ENCODE data around the gene TMEM266. TPM values are rescaled to one million over a fixed set of nuclear protein-coding genes. Genes with fewer than 3 reads are reported as not detected.

Gene TMEM266
- total RNA-seq, 1 experiment from 2014 or later, result 1.1 TPM

DNA sequence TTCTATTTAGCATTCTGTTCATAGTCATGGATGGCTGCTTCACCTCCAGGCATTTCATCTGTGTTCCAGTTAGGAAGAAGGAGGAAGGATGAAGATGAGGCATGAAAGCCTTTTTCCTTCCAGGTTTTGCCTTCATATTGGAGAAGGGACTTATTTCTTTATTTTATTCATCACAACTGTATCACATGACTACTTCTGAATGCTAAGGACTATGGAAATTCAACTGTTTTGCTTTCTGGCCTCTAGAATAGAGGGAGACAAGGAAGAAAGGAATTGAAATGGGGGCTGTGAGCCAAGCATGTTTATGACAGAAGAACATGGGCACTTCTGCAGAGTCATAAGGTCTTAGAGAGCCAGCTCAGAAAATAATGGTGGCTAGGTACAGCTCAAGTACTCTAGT, 10.4 kb downstream of the TMEM266 start:
- no peak for DNase-seq (ENCODE audit: low spot score)

DNA sequence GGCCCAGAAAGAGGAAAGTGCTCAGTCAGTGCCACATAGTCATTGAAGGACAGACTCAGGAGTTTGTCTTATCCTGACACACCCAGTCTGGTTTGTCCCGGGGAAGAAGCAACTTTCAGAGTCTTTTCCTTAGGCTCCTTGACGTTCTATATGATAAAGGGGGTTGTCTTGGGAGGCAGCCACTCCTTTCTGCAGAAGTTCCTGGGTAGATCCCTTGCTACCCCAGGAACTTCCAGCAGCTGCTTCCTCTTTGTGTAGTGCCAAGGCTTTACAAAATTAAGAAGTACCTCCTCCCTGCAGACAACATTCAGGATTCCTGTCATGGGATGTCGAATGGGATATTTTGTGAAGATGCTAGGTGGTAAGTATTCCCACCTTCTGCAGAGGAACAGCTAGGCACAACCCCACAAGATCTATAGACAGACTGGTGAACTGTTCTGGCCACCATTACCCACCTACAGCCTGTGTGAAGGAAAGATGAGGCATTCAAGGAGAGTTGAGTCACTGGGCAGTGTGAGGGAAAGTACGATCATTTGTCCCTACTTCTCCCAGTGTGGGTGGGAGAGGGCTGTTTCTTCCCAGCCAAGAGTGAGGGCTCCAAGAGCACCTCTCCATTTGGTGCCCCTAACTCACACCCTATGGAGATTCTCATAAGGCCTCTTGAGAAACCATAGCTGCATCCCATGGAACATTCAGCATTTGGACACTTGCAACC, 11.3 kb downstream of the TMEM266 start:
- DNase-seq (ENCODE audit: low spot score), result no peak

DNA sequence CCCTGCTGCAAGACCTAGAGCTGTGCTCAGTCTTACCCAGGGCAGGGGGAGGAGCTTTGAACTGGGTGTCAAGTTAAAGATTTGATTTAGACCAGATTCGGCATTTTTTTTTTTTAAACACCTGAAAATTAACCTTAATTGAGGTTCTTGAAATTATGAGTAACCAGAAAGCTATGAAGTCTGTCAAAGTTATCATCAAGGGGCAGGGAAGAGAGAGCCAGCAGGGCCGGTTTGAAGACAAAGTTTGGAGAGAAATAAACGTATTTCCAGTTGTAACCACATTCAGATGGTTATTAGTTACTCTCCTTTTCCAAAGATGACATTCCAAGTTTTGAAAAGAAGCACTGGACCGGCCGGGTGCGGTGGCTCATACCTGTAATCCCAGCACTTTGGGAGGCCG, 12.0 kb downstream of the TMEM266 start:
- DNase-seq (ENCODE audit: low spot score), result no peak

DNA sequence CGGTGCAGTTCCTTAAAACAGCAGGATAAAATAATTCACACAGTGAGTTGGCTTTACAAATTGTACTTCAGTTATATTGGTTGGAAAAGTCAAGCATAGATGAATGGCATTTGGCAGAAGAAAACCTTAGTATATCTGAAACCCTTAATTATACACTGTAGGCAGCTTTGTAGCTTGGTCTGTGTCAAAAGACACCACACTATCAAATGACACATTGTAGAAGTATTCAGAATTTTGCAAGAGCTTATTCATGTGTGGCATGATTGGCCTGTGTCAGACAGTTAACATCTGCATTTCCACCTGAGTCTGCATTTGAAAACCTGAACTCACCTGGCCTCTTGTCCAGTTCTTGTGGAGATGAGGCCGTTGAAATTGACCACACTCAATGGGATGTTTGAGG, 13.8 kb downstream of the TMEM266 start:
- DNase-seq (ENCODE audit: low spot score), result no peak

DNA sequence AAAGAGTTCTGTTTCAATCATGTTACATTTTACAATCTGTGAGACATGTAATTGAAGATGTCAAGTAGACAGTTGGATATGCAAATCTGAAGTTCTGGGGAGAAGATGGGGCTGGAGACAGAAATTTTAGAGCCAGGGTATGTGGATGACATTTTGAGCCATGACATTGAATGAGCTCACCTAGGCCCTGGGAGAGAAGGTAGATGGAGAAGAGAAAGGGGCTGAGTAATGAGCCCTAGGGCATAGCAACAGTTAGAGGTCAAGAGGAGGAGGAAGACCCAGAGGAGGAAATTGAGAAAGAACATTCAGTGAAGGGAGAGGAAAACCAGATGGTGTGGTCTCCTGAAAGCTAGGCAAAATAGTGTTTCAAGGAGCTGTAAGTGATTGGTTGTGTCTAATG, 15.3 kb downstream of the TMEM266 start:
- no peak for DNase-seq (ENCODE audit: low spot score)

DNA sequence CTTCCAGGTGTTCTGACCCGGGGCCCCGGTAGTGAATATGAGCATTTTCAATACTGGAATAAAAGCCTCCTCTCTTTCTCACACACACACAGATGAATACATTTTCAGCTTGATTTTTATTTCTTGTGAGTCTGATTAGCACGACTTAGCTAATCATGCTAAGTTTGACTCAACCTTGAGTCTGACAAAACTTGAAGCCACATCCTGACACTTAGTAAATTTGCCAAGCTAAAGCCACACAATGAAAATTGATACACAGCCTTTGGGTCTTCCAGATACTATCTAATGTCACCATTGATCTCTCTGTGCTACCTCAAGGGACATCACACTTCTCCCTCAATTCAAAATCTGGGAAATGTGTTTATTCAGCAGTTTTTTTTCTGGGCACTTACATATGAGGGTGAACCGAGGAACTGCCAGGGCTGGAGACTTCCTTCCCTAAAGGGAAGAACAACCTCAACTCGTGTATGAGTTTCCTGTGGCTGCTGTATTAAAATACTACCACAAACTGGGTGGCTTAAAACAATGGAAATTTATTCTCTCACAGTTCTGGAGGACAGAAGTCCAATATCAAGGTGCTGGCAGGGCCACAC, 18.6 kb downstream of the TMEM266 start:
- DNase-seq (ENCODE audit: low spot score), result no peak

DNA sequence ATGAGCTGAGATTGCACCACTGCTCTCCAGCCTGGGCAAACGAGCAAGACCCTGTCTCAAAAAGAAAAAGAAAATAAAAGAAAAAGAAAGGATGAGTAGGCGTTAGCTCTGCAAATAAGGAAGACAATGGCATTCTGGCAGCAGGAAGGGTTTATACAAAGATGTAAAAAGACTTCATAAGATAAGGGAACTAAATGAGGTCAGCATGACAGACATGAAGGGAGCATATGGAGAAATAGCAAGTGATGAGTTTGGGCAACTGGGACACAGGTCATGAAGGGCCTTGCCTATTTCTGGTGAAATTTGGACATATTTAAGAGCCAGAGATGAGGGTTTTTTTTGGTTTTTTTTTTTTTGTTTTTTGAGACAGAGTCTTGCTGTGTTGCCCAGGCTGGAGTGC, 24.5 kb downstream of the TMEM266 start:
- DNase-seq (ENCODE audit: low spot score), result no peak

DNA sequence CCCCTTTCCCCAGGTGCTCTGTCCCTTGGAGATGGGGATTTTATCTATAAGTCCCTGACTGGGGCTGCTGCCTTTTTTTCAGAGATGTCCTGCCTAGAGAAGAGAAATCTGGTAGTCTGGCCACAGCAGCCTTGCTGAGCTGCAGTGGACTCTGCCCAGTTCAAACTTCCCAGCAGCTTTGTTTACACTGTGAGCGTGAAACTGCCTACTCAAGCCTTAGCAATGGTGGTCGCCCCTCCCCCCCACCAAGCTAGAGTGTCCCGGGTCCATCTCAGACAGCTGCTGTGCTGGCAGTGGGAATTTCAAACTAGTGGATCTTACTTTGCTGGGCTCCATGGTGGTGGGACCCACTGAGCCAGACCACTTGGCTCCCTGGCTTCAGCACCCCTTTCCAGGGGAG, 38.9 kb downstream of the TMEM266 start:
- DNase-seq (ENCODE audit: low spot score), result no peak

DNA sequence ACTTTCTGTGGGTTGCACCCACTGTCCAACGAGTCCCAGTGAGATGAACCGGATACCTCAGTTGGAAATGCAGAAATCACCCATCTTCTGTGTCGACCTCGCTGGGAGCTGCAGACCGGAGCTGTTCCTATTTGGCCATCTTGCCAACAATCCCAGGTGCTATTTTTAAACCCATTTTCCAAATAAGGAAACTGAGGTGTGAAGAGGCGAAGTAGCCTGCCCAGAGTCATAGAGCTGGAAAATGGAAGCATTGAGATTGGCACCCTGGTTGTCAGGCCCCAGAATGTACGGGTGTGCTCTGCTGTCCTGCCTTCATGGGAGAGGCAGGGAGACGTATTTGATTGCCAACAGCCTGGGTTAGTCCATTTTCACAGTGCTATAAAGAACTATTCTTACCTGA, 39.6 kb downstream of the TMEM266 start:
- no peak for DNase-seq (ENCODE audit: low spot score)

DNA sequence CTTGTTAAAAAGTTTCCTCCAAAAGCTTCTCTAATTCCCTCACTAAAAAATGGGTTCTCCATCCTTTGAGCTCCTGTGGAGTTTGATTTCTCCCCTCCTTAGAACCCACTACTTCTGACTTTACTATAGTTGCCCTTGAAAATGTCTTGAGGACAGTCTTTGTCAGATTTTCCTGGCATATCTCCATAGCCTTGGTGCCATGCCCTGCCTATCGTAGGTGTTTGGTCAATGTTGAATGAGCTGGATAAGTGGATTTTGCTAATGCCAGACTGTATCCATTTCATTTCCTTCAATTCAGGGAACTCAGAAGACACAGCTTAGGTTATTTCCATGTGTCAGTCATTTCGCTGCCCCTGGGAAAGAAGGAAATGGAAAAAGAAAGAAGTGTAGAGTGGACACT, 40.6 kb downstream of the TMEM266 start:
- DNase-seq (ENCODE audit: low spot score), result no peak

DNA sequence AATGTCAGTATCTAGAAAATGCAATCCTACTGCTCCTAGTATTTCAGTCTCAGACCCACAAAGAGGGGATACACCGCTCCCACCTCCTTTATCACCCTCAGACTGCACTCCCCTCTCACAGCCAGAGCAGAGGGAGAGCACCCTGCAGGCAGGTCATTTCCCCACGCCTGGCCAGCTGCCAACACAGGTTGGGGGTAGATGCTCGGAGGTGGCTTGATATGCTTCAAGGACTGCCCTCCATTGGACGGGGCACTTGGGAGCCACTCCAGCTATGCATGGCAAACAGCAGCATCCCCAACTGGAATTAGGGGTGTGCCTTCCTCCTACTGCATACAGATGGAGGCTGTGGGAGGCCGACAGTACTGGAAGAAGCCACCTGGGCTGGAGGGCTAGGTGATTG, 41.9 kb downstream of the TMEM266 start:
- no peak for DNase-seq (ENCODE audit: low spot score)

DNA sequence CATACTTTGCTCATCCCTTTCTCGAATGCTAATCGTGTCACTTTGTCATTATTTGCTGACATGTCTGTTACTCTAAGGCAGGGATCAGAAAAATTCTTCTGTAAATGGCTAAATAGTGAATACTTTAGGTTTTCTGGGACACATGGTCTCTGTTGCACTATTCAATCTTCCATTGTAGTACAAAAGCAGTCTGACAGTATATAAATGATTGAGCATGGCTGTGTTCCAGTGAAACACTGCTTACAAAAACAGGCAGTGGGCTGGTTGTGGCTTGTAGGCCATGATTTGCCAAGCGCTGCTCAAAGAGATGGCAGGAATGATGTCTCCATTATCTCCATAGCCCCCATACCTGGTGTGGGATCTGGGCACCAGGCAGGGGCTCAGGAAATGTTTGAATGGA, 45.6 kb downstream of the TMEM266 start:
- no peak for DNase-seq (ENCODE audit: low spot score)

DNA sequence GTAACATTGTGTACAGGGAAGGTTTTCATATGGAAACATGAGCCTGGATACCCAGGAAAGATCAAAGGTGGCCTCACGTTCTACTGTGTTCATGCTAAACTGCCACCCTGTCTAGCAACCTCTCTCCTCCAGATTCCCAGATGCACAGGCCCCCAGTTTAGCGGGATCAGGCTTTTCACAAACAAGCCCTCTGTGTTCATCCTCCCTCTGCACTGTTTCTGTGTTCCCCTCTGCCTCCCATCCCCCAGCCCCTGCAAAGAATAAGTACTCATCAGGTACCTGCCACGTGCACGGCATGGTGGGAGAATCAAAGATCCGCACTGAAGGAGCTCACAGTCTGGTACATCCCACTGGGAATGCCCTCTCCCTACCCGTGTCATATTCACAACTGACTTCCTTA, 46.1 kb downstream of the TMEM266 start:
- DNase-seq (ENCODE audit: low spot score), result no peak

DNA sequence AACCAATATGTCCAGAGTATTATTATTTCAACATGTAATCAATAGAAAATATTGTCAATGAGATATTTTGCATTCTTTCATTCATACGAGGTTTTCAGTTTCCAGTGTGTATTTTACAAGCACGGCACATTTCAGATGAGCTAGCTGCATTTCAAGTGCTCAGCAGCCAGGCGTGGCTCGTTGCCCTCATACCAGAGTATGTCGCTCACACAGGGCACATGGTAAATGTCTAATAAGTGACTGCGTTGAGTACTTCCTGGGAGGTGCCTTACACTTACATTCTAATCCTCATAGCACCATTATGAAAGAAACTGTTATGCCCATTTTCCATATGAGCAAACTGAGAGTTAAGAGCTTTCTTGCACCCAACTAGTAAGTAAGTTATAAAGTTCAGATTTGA, 47.4 kb downstream of the TMEM266 start:
- peak; percentile 18 for DNase-seq (ENCODE audit: low spot score)

DNA sequence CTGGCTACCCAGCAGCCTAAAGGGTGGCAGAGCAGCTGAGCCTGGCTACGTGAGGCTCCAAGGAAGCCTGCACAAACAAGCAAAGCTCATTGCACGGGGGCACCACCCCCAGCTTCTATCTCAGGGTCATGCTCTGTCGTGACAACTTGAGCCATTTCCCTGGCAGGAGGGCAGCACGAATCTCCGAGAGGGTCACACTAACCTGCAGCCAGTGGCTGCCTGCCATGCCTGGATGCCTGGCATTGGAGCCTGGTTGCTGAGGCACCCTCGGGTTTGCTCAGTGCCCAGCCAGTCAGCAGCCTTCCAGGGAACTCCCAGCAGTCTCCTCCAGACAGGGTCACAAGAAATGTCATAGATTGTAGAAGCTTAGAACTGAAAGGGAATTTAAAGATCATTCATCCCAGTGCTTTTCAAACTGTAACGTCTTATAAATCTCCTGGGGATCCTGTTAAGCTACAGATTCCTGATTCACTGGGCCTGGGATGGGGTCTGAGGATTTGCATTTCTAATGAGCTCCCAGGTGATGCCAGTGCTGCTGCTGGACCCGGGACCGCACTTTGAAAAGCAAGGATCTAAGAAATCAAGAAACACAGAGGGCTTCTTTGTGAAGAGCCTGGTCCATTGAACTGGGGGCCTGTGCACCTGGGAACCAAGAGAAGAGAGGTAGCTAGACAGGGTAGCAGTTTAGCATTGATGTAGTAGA, 48.4 kb downstream of the TMEM266 start:
- DNase-seq (ENCODE audit: low spot score), result no peak

DNA sequence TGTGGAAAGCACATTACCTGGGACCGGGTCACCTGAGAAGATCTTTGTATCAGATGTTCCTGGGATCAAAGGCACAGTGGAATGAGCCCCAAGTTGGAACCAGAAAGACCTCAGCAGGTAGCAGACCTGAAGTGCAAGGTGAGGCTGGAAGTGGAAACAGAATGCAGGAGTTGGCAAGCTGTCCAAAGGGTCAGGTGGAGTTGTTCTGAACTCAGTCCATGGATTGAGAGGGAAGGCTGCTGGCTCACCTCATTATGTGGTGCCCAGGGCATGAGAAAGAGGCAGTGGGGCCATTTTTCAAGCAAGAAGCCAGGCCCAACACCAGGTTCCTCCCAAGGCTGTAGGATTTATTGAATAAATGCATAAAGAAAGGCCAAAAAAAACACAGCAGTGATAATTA, 49.3 kb downstream of the TMEM266 start:
- DNase-seq (ENCODE audit: low spot score), result no peak

DNA sequence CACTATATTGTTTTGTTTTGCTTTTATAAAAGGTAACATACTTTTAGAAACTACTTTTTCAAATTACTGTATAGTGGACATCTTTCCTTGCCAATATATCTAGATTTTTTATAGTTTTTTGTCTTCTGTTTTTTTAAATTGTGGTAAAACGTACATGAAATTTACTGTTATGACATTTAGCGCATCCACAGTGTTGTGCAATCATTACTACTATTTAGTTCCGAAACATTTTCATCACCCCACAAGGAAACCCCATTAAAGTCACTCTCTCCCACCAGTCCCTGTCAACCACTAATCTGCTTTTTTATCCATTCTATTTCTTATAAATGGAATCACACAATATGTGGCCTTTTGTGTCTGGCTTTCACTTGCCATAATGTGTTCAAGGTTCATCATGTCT, 54.8 kb downstream of the TMEM266 start:
- no peak for DNase-seq (ENCODE audit: low spot score)

DNA sequence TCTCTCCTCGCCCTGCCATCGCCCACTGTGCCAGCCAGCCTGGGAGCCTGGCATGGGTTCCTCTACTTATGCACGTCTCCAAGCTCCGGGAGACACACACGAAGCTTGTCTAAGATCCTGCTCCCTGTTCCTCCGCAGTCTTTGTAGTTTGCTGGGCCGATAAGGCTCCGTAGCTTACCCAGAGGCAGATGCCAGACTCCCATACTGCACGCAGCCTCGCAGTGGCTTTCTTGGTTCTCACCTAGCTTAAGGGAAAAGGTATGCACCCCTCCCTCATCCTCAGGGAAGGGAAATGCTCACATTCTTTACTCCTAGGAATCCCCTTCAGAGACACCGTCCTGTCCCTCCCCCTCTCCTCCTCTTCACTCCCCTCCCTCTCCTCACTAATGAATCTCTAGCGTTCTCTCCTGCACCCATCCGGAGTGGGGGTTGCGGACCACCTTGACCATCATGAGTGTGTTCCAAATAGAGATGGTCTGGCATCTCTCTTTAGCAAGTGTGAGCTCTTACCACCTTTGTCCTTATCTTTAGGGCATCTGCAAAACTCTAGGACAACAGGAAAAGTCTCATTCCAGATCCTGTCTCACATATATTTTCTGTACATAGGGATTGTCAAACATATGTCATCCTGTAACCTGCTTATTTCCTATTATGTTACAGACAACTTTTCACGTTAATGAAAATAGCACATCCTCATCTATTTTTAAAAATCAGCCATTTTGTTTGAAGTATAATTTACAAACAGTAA, 56.5 kb downstream of the TMEM266 start:
- DNase-seq (ENCODE audit: low spot score), result no peak

DNA sequence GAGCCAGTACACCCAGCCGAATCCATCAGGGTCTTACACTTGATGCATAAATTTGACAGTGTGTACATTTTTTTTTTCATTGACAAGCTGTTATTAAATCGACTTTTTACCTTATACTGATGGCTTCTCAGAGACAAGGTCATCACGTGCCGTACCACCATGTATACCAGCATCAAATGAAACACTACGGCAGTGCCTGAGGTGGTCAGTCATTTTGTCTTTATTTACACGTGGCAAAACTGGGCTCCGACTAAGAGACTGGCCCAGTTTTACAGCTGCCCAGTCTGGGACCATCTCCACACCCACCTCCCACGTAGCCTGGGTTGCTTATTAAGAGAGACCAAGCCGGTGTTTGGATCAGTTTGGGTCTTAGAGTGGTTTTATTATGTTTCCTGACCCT, 57.4 kb downstream of the TMEM266 start:
- no peak for DNase-seq (ENCODE audit: low spot score)

DNA sequence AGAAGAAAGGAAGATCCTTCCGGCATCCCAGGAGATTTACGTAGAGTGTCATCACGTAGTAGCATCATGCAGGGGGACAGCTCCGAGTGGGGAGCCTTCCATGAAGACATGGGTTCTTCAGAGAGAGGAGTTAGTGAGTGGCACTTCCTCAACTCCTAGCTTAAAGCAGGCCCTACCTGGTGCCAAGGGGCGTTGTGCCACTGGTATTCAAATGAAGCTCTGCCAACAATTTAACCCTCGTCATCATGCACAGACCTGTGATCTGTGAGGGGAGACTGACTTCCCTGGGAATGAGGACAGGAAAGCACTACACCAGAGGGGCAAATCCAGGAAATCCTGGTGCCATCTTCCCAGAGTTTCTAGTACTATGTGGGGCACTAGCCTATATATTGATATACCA, 59.0 kb downstream of the TMEM266 start:
- DNase-seq (ENCODE audit: low spot score), result no peak

DNA sequence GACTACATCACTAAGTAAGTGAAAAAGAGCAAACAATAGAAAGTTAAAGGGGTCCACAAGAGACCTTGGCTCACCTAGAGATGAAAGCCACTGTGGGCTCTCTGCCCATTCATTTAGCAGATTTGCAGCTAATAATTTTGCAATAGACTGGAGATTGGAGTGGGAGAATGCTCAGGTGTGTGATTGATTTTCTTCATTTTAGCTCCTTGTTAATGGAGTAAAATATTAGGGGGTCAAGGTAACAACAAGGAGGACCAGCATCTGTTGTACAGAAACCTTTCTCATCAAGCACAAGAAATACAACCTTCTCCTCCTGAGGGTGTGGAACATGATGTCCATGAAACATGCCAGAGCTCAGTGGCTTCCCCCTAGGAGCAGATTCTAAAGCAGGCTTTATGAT, 63.2 kb downstream of the TMEM266 start:
- DNase-seq (ENCODE audit: low spot score), result no peak

DNA sequence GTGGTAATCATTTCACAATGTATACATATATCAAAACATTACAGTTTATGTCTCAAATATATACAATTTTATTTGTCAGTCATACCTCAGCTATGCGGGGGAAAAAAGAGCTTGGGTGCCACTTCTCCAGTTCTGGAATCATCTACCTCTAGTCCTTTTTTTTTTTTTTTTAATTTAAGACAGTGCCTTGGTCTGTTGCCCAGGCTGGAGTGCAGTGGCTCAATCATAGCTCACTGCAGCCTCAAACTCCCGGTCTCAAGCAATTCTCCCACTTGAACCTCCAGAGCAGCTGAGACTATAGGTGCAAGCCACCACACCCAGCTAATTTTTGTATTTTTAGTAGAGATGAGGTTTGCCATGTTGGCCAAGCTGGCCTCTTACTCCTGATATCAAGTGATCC, 67.4 kb downstream of the TMEM266 start:
- DNase-seq (ENCODE audit: low spot score), result no peak

DNA sequence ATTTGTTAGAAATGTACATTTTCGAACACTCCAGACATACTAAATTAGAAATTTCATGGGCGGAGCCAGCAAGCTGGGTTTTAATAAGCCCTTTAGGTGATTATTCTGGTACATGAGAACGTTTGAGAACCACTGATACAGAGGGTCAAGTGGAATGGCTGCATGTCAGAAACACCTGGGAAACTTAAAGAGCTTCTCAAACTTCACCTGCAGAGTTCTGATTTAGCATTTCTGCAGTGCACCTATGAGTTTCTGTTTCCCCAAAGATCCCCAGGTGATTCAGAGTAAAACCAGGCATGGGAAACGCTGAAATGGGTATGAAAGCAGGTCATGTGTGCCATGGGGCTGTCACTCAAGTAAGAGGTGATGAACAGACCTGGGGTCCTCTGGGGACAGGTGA, 68.1 kb downstream of the TMEM266 start:
- DNase-seq (ENCODE audit: low spot score), result no peak

Measured in A172 (cell line).